Mucosa of descending colon (tissue), 3 donors: ENCODE measurements around the gene MLLT10. TPM values are rescaled to one million over a fixed set of nuclear protein-coding genes. Genes with fewer than 3 reads are reported as not detected.

ENCODE experiments used
- ATAC-seq: fragments of 200-7000 bp; cut with Tn5 transposase; one replicate; pipeline ENCODE4 v1.9.1; 2020; ENCODE audit warnings: mild to moderate bottlenecking, moderate library complexity
- DNase-seq, 3 donors: peaks; one replicate each; pipeline ENCODE4 v3.0.0-alpha.2; 2020
- H3K36me3 ChIP-seq: fragments of 200-600 bp; one replicate; pipeline ENCODE4 v1.8.0; 2021; ENCODE audit warnings: low read depth, mild to moderate bottlenecking
- H3K4me1 ChIP-seq: fragments of 200-600 bp; one replicate; pipeline ENCODE4 v1.8.0; 2021; ENCODE audit warnings: low read depth, mild to moderate bottlenecking
- H3K4me3 ChIP-seq: fragments of 200-600 bp; one replicate; pipeline ENCODE4 v1.8.0; 2021; ENCODE audit warnings: mild to moderate bottlenecking
- H3K9me3 ChIP-seq: fragments of 200-600 bp; one replicate; pipeline ENCODE4 v1.8.0; 2021; ENCODE audit warnings: mild to moderate bottlenecking
- intact Hi-C, 2 donors: fragments of 100-400 bp; cut with DNase I in 1 of 2; cut with micrococcal nuclease in 1 of 2; formaldehyde crosslinking; loops; one replicate each; pipeline versions ENCODE4 v1.11.0 to v1.11.1; 2022; cut with DNase I, micrococcal nuclease
- total RNA-seq, 3 donors: library from RNA; stranded (reverse); fragmentation: NEBNext Ultra II Directional in 2 of 3; extraction: Animal tissue kit (Norgen Biotek cat#: 25700) in 2 of 3; gene quantifications; one replicate each; pipeline versions ENCODE4 v1.2.1 to v1.2.4, GENCODE V29; 2021 to 2023
- TF ChIP-seq, protein P1 (sequence below): fragments of 200-600 bp; IDR thresholded peaks from one replicate; pipeline ENCODE4 v1.8.0; 2022; ENCODE audit warnings: antibody characterized with exemption, mild to moderate bottlenecking
- donor health status: DM: no; HTN: no; CAD: no; lungs with moderate emphysema.
- donor health status: DM: no; HTN: no; CAD: no.
- donor health status: DM: no; HTN: yes; CAD: no.

The MLLT10 gene
- total RNA-seq, 3 donors from 2014 or later, result 29.6 to 43.1 (median 35.8) TPM

DNA sequence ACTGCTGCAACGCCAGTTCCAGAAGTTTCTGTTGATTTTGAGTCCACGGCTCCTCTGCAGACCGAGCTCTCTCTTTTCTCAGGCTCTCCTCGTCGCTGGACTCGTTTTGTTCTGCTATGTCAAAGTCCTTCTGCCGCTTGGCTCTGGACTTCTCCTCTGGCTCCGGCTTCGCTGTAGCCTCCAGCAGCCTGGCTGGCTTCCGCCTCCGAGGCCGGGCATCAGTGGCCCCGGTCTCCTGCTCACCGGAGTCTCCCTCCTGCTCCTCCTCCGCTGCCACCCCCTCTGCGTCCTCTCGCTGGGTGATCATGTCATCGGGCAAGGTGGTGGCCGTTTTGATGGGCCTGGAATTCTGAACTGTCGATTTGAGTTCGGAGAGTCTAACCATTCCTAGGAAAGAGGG lies 225.2 kb downstream of the MLLT10 start:
- intact Hi-C loops, result no loop called here
- Histone ChIP-seq H3K9me3 (no peaks in the 10 kb centered on the region), H3K4me1 (no peaks in the 10 kb centered on the region), H3K4me3 (no peak overlapping the region), H3K36me3 (peaks cover 2% of the 10 kb centered on the region)
- no peak for ATAC-seq
- TF ChIP-seq, protein P1, sequence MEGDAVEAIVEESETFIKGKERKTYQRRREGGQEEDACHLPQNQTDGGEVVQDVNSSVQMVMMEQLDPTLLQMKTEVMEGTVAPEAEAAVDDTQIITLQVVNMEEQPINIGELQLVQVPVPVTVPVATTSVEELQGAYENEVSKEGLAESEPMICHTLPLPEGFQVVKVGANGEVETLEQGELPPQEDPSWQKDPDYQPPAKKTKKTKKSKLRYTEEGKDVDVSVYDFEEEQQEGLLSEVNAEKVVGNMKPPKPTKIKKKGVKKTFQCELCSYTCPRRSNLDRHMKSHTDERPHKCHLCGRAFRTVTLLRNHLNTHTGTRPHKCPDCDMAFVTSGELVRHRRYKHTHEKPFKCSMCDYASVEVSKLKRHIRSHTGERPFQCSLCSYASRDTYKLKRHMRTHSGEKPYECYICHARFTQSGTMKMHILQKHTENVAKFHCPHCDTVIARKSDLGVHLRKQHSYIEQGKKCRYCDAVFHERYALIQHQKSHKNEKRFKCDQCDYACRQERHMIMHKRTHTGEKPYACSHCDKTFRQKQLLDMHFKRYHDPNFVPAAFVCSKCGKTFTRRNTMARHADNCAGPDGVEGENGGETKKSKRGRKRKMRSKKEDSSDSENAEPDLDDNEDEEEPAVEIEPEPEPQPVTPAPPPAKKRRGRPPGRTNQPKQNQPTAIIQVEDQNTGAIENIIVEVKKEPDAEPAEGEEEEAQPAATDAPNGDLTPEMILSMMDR, result no peak
- no peak for DNase-seq

DNA sequence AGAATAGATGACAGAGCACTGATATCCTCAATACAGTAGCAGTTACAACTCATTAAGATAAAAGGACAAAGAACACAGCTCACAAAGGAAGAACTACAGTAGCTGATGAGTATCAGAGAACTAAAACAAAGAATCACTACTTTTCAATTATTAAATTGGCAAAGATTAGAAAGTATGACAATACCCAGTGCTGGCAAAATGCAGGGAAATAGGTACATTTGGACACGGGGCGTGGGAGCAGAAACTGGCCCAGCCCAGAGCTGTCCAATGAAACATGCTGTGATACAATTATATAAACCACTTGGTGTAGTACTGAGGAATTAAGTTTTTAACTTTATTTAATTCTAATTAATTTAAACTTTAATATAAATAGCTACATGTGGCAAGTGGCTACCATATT lies 226.3 kb downstream of the MLLT10 start:
- intact Hi-C loops, result no loop called here
- no peaks in the 10 kb centered on the region for H3K4me1 ChIP-seq
- TF ChIP-seq, protein P1, result no peak
- no peak overlapping the region for H3K4me3 ChIP-seq
- ATAC-seq, result no peak
- peaks cover 2% of the 10 kb centered on the region for H3K36me3 ChIP-seq
- no peaks in the 10 kb centered on the region for H3K9me3 ChIP-seq
- DNase-seq, result no peak

DNA sequence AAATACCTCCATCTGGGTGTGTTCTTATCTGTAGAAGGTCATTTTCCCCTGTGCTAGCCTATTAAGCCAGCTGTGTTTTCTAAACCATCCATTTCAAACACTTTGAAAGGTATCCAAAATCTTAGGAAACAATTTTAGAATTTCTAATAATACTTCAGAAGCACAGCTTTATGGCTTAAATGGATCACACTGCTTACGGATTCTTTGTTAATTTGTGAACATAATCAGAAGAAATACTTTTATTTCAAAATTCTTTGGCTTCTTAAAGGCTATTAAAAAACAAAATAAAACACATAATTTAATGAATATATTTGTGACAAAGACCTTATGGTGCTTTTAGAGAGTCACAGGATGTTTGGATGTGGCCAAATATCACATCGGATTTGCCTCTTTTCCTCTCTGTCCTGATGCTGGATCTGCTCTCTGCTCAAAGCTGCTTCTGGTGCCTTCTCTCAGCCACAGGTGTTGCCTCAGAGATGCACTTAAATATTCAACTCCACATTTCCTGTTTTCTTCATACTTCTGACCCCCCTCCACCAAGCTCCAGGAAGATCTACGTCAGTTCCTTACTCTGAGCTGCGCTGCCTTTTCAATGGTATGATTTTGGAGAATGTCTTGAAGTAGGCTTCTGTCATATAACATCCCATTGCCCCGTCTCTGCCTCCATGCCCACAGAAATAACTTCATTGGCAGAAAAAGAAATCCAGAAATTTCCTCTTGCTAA lies 230.6 kb downstream of the MLLT10 start:
- TF ChIP-seq, protein P1, result no peak
- DNase-seq, result no peak
- Histone ChIP-seq H3K9me3 (no peaks in the 10 kb centered on the region), H3K4me3 (no peak overlapping the region), H3K4me1 (no peaks in the 10 kb centered on the region), H3K36me3 (no peaks in the 10 kb centered on the region)
- ATAC-seq, result no peak
- intact Hi-C loops, result no loop called here

DNA sequence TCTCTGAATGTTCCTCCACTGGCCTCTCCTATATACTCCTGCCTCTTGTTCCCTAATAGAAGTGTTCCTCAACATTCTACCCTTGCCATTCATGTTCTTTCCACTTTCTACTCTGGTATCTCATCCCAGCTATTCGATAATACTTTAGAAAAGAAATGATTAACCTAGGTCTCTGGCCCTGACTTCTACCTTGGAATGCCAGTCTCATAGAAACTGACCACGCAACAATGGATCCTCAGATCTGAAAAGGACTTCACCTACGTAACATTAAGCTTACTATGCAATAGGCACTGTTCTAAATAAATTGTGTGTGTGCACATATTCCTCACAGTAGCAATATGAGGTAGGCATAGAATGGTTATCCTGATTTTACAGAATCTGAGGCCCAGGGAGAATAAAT lies 235.0 kb downstream of the MLLT10 start:
- ATAC-seq, result no peak
- no peak for DNase-seq
- Histone ChIP-seq H3K9me3 (no peaks in the 10 kb centered on the region), H3K4me1 (no peaks in the 10 kb centered on the region), H3K4me3 (no peak overlapping the region), H3K36me3 (no peaks in the 10 kb centered on the region)
- TF ChIP-seq, protein P1, result no peak
- intact Hi-C loops, result no loop called here

DNA sequence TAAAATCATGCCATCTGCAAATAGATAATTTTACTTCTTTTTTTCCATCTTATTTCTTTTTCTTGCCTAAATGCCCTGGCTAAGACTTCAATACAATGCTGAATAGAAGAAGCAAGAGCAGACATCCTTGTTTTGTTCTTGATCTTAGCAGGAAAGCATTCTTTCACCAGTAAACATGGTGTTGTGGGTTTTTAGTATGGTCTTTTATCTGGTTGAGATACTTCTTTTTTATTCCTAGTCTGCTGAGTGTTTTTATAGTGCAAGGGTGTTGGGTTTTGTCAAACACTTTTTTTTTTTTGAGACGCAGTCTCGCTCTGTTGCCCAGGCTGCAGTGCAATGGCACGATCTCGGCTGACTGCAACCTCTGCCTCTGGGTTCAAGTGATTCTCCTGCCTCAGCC lies 237.2 kb downstream of the MLLT10 start:
- no peak for ATAC-seq
- Histone ChIP-seq H3K36me3 (no peaks in the 10 kb centered on the region), H3K4me3 (no peak overlapping the region), H3K4me1 (no peaks in the 10 kb centered on the region), H3K9me3 (no peaks in the 10 kb centered on the region)
- TF ChIP-seq, protein P1, result no peak
- DNase-seq, result no peak
- intact Hi-C loops, result no loop called here

DNA sequence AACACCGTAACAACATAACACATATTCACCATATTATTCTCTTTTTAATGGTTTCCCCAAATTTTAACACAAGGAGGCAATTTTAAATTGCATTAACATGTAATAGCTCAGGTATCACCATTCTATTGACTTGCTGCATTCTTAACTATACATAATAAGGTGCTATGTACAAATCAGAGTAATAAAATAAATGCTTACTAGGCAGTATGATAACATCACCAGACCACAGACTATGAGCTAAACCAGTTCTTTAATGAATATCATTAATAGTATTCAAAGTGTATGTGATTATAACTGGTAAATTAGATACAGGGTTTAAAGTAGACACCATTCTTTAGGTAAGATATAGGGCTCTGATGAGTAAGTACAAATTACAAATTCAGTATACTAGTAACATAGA lies 242.9 kb downstream of the MLLT10 start:
- intact Hi-C loops, result no loop called here
- no peak overlapping the region for H3K4me3 ChIP-seq
- H3K9me3 ChIP-seq, result no peaks in the 10 kb centered on the region
- no peaks in the 10 kb centered on the region for H3K4me1 ChIP-seq
- ATAC-seq (no peak), DNase-seq (no peak)
- TF ChIP-seq, protein P1, result no peak
- no peaks in the 10 kb centered on the region for H3K36me3 ChIP-seq
